GM23248 (cell line): ENCODE results near the gene DDX43.

Experiments
- EZH2 ChIP-seq: fragments of 200-600 bp; sonication (generic); IDR thresholded peaks from 2 replicates; pipeline ENCODE4 v1.6.1; 2018; ENCODE audit warnings: antibody characterized with exemption, mild to moderate bottlenecking; ENCODE audit not compliant: insufficient read depth, poor library complexity, severe bottlenecking
- EZH2phosphoT487 ChIP-seq: fragments of 200-600 bp; sonication (generic); IDR thresholded peaks from 2 replicates; pipeline ENCODE4 v1.6.1; 2018; ENCODE audit warnings: antibody characterized with exemption, moderate library complexity, mild to moderate bottlenecking, low read depth; ENCODE audit not compliant: insufficient read depth

DNA sequence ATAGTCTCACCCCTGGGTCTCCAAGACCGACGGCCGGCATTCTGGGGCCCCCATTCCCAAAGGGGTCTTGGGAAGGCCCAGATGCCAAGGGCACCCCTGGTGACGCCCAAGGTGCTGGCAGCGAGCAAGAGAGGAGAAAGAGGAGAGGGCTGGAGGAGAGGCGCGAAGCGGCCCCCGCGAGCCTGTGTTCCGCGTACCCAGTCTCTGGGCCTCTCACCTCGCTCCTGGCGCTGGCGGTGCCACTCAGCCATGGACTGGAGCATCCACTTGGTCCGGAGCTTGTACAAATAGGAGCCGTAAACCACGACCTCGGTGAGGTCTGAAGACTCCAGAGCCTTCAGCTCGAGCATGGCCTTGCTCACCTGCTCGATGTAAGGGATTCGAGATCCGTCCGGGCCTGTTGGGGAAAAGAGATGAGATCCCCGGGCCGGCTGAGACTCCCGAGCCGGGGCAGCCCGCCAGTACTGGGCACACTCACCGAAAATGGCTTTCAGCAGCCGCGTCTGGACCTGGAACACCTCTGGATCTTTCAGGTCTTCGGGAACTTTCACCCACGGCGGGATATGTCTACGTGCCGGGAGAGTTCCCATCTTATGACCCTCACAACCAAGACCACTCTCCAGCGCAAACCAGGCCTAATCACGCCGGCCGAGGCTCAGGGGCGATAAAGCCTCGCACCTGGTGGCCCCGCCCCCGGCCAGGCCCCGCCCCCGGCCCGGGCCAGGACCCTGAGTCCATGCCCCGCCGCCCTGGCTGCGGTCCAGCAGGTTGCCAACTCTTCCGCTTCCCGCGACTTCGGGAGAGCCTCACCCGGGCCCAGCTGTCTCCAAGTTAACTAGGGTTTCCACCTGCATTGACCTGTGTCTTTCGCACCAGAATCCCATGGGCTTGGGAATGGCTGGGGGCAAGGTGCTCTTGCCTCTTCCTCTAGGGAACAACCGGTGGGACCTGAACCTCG, 40.7 kb upstream of the DDX43 start, which contains the start of gene DPPA5:
- TF ChIP-seq EZH2: no peak
- TF ChIP-seq EZH2phosphoT487: no peak
